IPS-NIHi11 (cell line): Measurements from ENCODE around the gene DYRK1A.

Source experiments
- DNase-seq: peaks from one replicate; pipeline ENCODE4 v3.0.0; 2012; ENCODE audit warnings: mixed read lengths, low spot score

Gene DYRK1A

GRCh38 chr21:37450445-37450941, 83.9 kb downstream of the DYRK1A start:
- DNase-seq: no peak

- no peak for DNase-seq
Measured at GRCh38 chr21:37451446-37451845, 84.9 kb downstream of the DYRK1A start.

GRCh38 chr21:37452227-37452626, 85.7 kb downstream of the DYRK1A start:
- no peak for DNase-seq

GRCh38 chr21:37453350-37453749, 86.8 kb downstream of the DYRK1A start:
- no peak for DNase-seq

GRCh38 chr21:37454869-37455503, 88.4 kb downstream of the DYRK1A start:
- no peak for DNase-seq

DNA sequence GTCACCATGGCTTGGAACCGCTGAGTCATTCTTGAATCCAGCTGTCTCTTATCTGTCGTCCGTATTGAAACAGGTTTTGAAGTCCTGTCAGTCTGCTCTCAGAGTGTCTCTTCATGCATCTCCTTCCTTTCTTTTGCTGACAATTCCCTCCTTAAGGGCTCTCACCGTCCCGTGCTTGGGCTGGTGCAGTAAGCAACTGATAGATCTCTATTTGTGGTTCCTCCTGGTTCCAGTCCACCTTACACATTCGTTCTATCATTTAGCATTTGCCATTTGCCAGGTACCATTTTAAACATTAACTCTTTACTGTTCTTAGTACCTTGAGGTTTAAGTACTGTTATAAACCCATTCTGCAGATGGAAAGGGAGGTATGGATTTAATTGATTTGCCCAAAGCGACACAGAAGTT, 88.9 kb downstream of the DYRK1A start:
- no peak for DNase-seq

GRCh38 chr21:37458669-37459276, 92.2 kb downstream of the DYRK1A start:
- DNase-seq: no peak

DNA sequence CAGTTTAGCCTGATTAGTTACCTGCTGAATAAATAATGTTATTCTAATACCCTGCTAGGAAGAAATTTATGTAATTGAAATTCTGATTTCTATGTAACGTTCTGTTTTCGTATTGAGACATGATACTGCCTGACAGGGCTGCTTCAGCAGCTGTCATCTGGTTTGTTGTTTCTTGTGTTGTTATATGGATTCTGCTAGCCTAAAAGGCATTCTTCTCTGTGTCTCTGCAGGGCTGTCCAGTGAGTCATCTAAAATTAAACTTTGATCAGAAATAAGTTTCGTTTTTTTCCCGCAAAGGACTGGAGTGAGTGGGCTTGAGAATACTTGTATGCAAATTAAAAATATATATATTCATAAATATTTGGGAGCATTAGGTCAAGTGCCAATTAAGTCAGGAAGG, 93.0 kb downstream of the DYRK1A start:
- DNase-seq: no peak

GRCh38 chr21:37460196-37460595, 93.6 kb downstream of the DYRK1A start:
- peak; percentile 44 for DNase-seq

- no peak for DNase-seq
Measured at GRCh38 chr21:37461479-37461878, 94.9 kb downstream of the DYRK1A start.

GRCh38 chr21:37462087-37462861, 95.7 kb downstream of the DYRK1A start:
- no peak for DNase-seq

DNA sequence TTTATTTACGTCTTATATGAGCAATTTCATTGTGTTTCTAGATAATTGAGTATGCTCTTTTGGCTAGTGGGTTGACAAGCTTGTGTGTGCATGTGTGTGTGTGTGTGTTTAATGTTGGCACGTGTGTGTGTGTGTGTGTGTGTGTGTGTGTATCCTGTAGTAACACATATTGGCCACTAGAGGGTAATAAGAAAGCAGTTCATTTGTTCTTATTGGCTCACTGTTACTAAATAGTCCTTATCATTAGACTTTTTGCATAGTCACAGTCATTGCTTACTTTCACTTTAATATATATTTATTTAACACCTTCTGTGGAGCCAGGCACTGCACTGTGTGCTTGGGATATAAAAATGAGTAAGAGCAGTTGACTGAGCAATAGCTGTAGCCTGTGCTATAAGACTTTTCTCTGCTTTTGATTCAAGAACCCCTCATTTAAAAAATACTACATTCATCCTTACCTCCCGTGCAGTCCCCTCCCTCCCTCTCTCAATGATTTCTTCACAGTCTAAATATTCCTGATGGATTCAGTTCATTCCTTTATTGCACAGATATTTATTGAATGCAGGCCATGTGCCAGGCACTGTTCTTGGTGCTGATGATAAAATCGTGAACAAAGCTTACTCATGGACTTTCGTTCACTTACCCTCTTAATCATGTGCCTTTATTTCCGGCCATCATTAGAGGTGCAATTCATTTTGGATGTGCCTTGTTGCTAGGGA, 96.7 kb downstream of the DYRK1A start:
- DNase-seq: peak; percentile 44

DNA sequence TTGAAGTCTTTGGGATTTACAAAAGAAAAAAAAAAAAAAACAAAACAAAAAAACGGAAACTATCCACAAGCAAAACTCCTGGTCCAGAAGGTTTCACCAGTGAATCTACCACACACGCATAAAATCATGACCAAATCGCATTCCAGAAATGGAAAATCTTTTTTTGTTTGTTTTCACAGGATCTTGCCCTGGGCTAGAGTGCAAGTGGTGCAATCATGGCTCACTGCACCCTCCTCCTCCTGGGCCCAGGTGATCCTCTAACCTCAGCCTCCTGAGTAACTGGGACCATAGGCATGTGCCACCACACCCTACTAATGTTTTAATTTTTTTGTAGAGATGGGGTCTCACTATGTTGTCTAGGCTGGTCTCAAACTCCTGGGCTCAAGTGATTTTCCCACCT, 100.5 kb downstream of the DYRK1A start:
- no peak for DNase-seq

DNA sequence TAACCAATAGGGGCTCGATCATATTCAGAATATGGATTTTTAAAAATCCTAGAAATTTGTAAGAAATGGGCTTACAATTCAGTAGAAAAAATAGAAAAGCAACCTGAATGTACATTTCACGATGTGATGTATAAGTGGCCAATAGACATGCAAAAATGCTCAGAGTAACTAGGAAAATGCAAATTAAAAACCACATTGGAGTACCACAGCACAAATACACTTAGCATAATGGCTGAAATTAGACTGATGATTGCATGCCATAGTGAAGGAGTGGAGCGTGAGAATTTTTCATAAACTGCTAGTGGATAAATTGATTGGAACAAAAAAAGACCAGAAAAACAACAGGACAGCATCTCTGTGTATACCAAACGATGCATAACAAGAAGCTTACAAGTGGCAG, 102.3 kb downstream of the DYRK1A start:
- DNase-seq: no peak

GRCh38 chr21:37469441-37469840, 102.9 kb downstream of the DYRK1A start:
- DNase-seq: no peak

DNA sequence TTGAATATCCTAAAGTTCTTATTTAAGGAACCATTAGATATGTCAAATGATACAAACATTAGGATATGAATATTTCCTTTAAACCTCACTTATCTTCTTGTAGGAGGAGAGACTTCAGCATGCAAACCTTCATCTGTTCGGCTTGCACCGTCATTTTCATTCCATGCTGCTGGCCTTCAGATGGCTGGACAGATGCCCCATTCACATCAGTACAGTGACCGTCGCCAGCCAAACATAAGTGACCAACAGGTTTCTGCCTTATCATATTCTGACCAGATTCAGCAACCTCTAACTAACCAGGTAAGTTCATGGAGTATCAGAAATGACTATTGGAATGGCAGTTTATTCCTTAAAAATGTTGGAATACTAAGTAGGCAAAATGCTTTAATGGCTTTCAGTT, 106.0 kb downstream of the DYRK1A start:
- DNase-seq: no peak

- no peak for DNase-seq
Measured at GRCh38 chr21:37473491-37473890, 106.9 kb downstream of the DYRK1A start.

- DNase-seq: no peak
Measured at GRCh38 chr21:37474342-37474741, 107.8 kb downstream of the DYRK1A start.

- no peak for DNase-seq
Measured at GRCh38 chr21:37475186-37475868, 108.8 kb downstream of the DYRK1A start.

DNA sequence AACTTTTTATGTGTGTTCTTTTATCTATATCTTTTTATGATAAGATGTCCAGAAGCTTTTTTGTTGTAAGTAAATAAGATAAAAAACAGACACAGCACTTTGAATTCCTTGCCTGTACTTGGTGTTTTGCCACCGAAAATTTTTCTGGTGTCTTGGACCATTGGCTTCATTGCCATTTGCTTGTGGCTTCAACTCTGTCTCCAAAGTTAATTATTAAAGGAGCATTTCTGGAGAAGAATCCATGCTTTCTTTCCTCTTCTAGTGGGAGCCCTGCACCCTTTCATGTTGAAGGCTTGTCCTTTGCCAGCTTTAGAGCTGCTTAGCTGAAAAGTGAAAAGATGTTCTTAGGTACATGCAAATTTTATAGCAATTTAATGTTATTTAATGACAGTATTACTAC, 112.2 kb downstream of the DYRK1A start:
- no peak for DNase-seq

DNA sequence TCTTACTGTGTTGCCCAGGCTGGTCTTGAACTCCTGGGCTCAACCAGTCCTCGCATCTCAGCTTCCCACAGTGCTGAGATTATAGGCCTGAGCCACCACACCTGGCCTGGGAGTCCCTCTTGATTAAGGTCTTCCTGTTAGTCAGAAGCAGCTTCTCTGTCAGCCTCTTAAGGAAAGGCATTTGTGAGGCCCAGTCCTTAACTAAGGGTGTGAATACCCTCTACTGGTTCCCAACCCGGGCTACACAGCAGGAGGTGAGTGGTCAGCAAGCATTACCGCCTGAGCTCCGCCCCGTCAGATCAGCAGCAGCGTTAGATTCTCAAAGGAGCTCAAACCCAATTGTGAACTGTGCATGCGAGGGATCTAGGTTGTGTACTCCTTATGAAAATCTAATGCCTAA, 117.2 kb downstream of the DYRK1A start:
- no peak for DNase-seq
